ENCODE measurements around the gene SLC25A44. TPM values are rescaled to one million over a fixed set of nuclear protein-coding genes. Genes with fewer than 3 reads are reported as not detected.
A peak's percentile ranks its signal among the peaks of the same experiment; 100 is the strongest.

SLC25A44 gene
- polyA plus RNA-seq, 1 donor = 35.4 TPM

GRCh38 chr1:156238248-156238647, 44.3 kb downstream of the SLC25A44 start:
- no peak for DNase-seq
- Histone ChIP-seq H3K4me1 (ENCODE audit: control insufficient read depth, insufficient read depth, low read length) (peaks cover 2% of the 10 kb centered on the region), H3K27me3 (ENCODE audit: control insufficient read depth, insufficient read depth, low read length) (no peaks in the 10 kb centered on the region), H3K27ac (ENCODE audit: low read length) (no peak overlapping the region), H3K36me3 (ENCODE audit: control insufficient read depth, insufficient read depth, low read length) (peaks cover 78% of the 10 kb centered on the region), H3K9me3 (ENCODE audit: control insufficient read depth, low read depth, low read length) (no peaks in the 10 kb centered on the region), H3K4me3 (ENCODE audit: low read length) (no peak overlapping the region)
- WGBS (ENCODE audit: insufficient coverage, low lambda C conversion rate) = no CpG with 5 or more reads among the region's 5 CpGs

GRCh38 chr1:156241311-156241811, 47.5 kb downstream of the SLC25A44 start:
- peaks cover 60% of the 10 kb centered on the region for H3K36me3 ChIP-seq (ENCODE audit: control insufficient read depth, insufficient read depth, low read length)
- peaks cover 4% of the 10 kb centered on the region for H3K4me1 ChIP-seq (ENCODE audit: control insufficient read depth, insufficient read depth, low read length)
- no peaks in the 10 kb centered on the region for H3K9me3 ChIP-seq (ENCODE audit: control insufficient read depth, low read depth, low read length)
- no peak overlapping the region for H3K4me3 ChIP-seq (ENCODE audit: low read length)
- WGBS (ENCODE audit: insufficient coverage, low lambda C conversion rate) = no CpG with 5 or more reads among the region's 15 CpGs
- peaks cover 20% of the 10 kb centered on the region for H3K27me3 ChIP-seq (ENCODE audit: control insufficient read depth, insufficient read depth, low read length)
- no peak overlapping the region for H3K27ac ChIP-seq (ENCODE audit: low read length)
- no peak for DNase-seq

- Histone ChIP-seq H3K4me1 (ENCODE audit: control insufficient read depth, insufficient read depth, low read length) (peaks cover 4% of the 10 kb centered on the region), H3K27me3 (ENCODE audit: control insufficient read depth, insufficient read depth, low read length) (peaks cover 20% of the 10 kb centered on the region), H3K27ac (ENCODE audit: low read length) (no peak within 1 kb of the TSS), H3K9me3 (ENCODE audit: control insufficient read depth, low read depth, low read length) (no peaks in the 10 kb centered on the region), H3K4me3 (ENCODE audit: low read length) (no peak within 1 kb of the TSS), H3K36me3 (ENCODE audit: control insufficient read depth, insufficient read depth, low read length) (peaks cover 54% of the 10 kb centered on the region)
- DNase-seq = no peak
- WGBS (ENCODE audit: insufficient coverage, low lambda C conversion rate) = no CpG with 5 or more reads among the region's 14 CpGs
These were observed 48.0 kb downstream of the SLC25A44 start, which contains the start of gene BGLAP for GRCh38 chr1:156241926-156242325. TSS of gene BGLAP (plus strand) at chr1:156242184. CDS start at chr1:156242232, 48 bp downstream.

- H3K4me1 ChIP-seq (ENCODE audit: control insufficient read depth, insufficient read depth, low read length) = peaks cover 4% of the 10 kb centered on the region
- H3K36me3 ChIP-seq (ENCODE audit: control insufficient read depth, insufficient read depth, low read length) = peaks cover 47% of the 10 kb centered on the region
- WGBS (ENCODE audit: insufficient coverage, low lambda C conversion rate) = no CpG with 5 or more reads among the region's 10 CpGs
- H3K9me3 ChIP-seq (ENCODE audit: control insufficient read depth, low read depth, low read length) = no peaks in the 10 kb centered on the region
- no peak for DNase-seq
- no peak overlapping the region for H3K4me3 ChIP-seq (ENCODE audit: low read length)
- H3K27me3 ChIP-seq (ENCODE audit: control insufficient read depth, insufficient read depth, low read length) = peaks cover 20% of the 10 kb centered on the region
- no peak overlapping the region for H3K27ac ChIP-seq (ENCODE audit: low read length)
These were observed 48.8 kb downstream of the SLC25A44 start for GRCh38 chr1:156242738-156243137.

- Histone ChIP-seq H3K27ac (ENCODE audit: low read length) (no peak overlapping the region), H3K27me3 (ENCODE audit: control insufficient read depth, insufficient read depth, low read length) (peaks cover 20% of the 10 kb centered on the region), H3K36me3 (ENCODE audit: control insufficient read depth, insufficient read depth, low read length) (peaks cover 35% of the 10 kb centered on the region), H3K4me3 (ENCODE audit: low read length) (no peak overlapping the region), H3K4me1 (ENCODE audit: control insufficient read depth, insufficient read depth, low read length) (peaks cover 4% of the 10 kb centered on the region), H3K9me3 (ENCODE audit: control insufficient read depth, low read depth, low read length) (no peaks in the 10 kb centered on the region)
- DNase-seq = no peak
- WGBS (ENCODE audit: insufficient coverage, low lambda C conversion rate) = no CpG with 5 or more reads among the region's 2 CpGs
These were observed 50.2 kb downstream of the SLC25A44 start for GRCh38 chr1:156244126-156244525.

GRCh38 chr1:156244712-156245111, 50.8 kb downstream of the SLC25A44 start:
- no peak for DNase-seq
- peaks cover 35% of the 10 kb centered on the region for H3K36me3 ChIP-seq (ENCODE audit: control insufficient read depth, insufficient read depth, low read length)
- H3K4me1 ChIP-seq (ENCODE audit: control insufficient read depth, insufficient read depth, low read length) = peaks cover 4% of the 10 kb centered on the region
- H3K27ac ChIP-seq (ENCODE audit: low read length) = no peak overlapping the region
- peaks cover 20% of the 10 kb centered on the region for H3K27me3 ChIP-seq (ENCODE audit: control insufficient read depth, insufficient read depth, low read length)
- no CpG with 5 or more reads among the region's 17 CpGs for WGBS (ENCODE audit: insufficient coverage, low lambda C conversion rate)
- no peaks in the 10 kb centered on the region for H3K9me3 ChIP-seq (ENCODE audit: control insufficient read depth, low read depth, low read length)
- no peak overlapping the region for H3K4me3 ChIP-seq (ENCODE audit: low read length)

- DNase-seq = peak; percentile 25 to 58
- H3K27me3 ChIP-seq (ENCODE audit: control insufficient read depth, insufficient read depth, low read length) = peaks cover 20% of the 10 kb centered on the region
- H3K4me1 ChIP-seq (ENCODE audit: control insufficient read depth, insufficient read depth, low read length) = peaks cover 4% of the 10 kb centered on the region
- no peaks in the 10 kb centered on the region for H3K9me3 ChIP-seq (ENCODE audit: control insufficient read depth, low read depth, low read length)
- peak overlapping the region; percentile 21 for H3K4me3 ChIP-seq (ENCODE audit: low read length)
- no CpG with 5 or more reads among the region's 69 CpGs for WGBS (ENCODE audit: insufficient coverage, low lambda C conversion rate)
- H3K36me3 ChIP-seq (ENCODE audit: control insufficient read depth, insufficient read depth, low read length) = peaks cover 39% of the 10 kb centered on the region
- no peak overlapping the region for H3K27ac ChIP-seq (ENCODE audit: low read length)
These were observed 51.7 kb downstream of the SLC25A44 start for GRCh38 chr1:156245451-156246232.

GRCh38 chr1:156246241-156246780, 52.4 kb downstream of the SLC25A44 start:
- peaks cover 39% of the 10 kb centered on the region for H3K36me3 ChIP-seq (ENCODE audit: control insufficient read depth, insufficient read depth, low read length)

GRCh38 chr1:156246781-156247459, 53.0 kb downstream of the SLC25A44 start:
- no peak for DNase-seq
- Histone ChIP-seq H3K27ac (ENCODE audit: low read length) (no peak overlapping the region), H3K4me3 (ENCODE audit: low read length) (no peak overlapping the region), H3K4me1 (ENCODE audit: control insufficient read depth, insufficient read depth, low read length) (peaks cover 4% of the 10 kb centered on the region), H3K36me3 (ENCODE audit: control insufficient read depth, insufficient read depth, low read length) (peaks cover 40% of the 10 kb centered on the region), H3K27me3 (ENCODE audit: control insufficient read depth, insufficient read depth, low read length) (peaks cover 20% of the 10 kb centered on the region), H3K9me3 (ENCODE audit: control insufficient read depth, low read depth, low read length) (no peaks in the 10 kb centered on the region)
- WGBS (ENCODE audit: insufficient coverage, low lambda C conversion rate) = no CpG with 5 or more reads among the region's 16 CpGs

More at GRCh38 chr1:156246241-156246780, 52.4 kb downstream of the SLC25A44 start:
- H3K27ac ChIP-seq (ENCODE audit: low read length) = no peak overlapping the region
- DNase-seq = no peak
- no peak overlapping the region for H3K4me3 ChIP-seq (ENCODE audit: low read length)
- peaks cover 20% of the 10 kb centered on the region for H3K27me3 ChIP-seq (ENCODE audit: control insufficient read depth, insufficient read depth, low read length)
- no CpG with 5 or more reads among the region's 10 CpGs for WGBS (ENCODE audit: insufficient coverage, low lambda C conversion rate)
- peaks cover 4% of the 10 kb centered on the region for H3K4me1 ChIP-seq (ENCODE audit: control insufficient read depth, insufficient read depth, low read length)
- H3K9me3 ChIP-seq (ENCODE audit: control insufficient read depth, low read depth, low read length) = no peaks in the 10 kb centered on the region

All from large intestine (tissue), 3 donors.